ENCODE results near the gene PHRF1.

PHRF1 gene, protein sequence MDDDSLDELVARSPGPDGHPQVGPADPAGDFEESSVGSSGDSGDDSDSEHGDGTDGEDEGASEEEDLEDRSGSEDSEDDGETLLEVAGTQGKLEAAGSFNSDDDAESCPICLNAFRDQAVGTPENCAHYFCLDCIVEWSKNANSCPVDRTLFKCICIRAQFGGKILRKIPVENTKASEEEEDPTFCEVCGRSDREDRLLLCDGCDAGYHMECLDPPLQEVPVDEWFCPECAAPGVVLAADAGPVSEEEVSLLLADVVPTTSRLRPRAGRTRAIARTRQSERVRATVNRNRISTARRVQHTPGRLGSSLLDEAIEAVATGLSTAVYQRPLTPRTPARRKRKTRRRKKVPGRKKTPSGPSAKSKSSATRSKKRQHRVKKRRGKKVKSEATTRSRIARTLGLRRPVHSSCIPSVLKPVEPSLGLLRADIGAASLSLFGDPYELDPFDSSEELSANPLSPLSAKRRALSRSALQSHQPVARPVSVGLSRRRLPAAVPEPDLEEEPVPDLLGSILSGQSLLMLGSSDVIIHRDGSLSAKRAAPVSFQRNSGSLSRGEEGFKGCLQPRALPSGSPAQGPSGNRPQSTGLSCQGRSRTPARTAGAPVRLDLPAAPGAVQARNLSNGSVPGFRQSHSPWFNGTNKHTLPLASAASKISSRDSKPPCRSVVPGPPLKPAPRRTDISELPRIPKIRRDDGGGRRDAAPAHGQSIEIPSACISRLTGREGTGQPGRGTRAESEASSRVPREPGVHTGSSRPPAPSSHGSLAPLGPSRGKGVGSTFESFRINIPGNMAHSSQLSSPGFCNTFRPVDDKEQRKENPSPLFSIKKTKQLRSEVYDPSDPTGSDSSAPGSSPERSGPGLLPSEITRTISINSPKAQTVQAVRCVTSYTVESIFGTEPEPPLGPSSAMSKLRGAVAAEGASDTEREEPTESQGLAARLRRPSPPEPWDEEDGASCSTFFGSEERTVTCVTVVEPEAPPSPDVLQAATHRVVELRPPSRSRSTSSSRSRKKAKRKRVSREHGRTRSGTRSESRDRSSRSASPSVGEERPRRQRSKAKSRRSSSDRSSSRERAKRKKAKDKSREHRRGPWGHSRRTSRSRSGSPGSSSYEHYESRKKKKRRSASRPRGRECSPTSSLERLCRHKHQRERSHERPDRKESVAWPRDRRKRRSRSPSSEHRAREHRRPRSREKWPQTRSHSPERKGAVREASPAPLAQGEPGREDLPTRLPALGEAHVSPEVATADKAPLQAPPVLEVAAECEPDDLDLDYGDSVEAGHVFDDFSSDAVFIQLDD (N-terminal part only)

DNA sequence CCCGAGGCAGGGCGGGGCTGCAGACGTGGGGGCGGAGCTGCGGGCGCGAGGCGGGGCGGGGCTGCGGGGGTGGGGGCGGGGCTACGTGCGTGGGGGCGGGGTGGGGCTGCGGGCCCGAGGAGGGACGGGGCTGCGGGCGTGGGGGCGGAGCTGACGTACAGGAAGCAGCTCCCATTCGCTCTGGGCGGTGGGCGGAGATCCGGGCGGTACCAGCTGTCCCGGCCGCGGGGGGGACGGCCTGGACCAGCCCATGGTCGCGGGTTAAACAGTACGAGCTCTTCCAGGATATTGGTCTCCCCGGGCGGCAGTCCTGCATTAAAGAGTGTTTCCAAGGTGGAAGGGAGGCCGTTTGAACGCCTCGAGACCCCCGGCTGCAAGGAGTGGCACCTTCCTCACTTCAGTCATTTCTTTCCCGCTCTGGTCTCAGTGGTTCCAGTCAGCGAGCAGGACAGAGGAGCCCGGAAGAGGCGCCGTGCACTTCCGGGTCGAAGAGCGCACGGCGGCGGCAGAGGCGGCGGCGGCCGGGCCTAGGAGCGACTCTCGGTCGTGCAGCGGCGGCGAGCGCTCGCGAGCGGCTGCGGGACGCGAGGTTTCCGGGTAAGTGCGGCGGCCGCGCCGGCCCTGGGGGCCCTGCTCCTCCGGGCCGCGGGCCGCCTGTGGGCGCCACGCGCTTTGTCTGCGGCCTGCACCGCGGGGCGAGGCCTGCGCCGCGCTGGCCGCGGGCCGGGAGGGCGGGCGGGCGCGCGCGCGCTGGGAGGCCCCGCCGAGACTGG, at the start of gene PHRF1:
TSS of gene PHRF1 (plus strand) at position 475 of the 773 bp plus-strand sequence. CDS start 5,043 bp downstream, outside the sequence.
- peak; percentile 94 for DNase-seq

DNA sequence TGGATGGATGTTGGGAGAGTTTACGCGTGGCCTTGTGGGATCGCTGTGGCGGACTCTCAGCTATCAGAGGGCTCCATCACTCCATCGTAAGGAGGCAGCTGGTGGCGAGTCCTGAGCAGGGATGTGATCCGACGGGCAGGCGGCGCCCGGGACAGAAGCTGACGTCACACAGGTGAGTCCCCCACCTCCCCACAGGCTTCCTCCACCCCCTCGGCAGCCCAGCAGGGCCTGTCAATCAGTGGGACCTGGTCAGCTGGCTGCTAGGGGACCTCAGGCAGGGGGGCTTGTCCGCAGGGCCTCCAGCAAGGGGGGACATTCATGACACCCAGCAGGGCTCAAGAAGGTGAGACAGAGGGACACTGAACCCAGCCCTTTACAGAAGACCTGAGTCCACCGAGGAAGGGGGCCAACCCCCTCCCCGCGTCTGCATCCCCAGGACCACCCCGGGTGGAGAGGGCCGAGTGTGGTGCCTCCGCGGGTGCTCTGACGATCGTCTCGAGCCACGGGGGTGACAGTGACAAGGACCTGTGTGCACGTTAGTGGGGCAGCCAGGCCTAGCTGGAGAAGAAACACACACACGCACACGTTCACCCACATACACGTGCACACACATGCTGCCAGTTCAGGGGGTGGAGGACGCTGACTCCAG, 48.0 kb upstream of the PHRF1 start:
- DNase-seq, result no peak

DNA sequence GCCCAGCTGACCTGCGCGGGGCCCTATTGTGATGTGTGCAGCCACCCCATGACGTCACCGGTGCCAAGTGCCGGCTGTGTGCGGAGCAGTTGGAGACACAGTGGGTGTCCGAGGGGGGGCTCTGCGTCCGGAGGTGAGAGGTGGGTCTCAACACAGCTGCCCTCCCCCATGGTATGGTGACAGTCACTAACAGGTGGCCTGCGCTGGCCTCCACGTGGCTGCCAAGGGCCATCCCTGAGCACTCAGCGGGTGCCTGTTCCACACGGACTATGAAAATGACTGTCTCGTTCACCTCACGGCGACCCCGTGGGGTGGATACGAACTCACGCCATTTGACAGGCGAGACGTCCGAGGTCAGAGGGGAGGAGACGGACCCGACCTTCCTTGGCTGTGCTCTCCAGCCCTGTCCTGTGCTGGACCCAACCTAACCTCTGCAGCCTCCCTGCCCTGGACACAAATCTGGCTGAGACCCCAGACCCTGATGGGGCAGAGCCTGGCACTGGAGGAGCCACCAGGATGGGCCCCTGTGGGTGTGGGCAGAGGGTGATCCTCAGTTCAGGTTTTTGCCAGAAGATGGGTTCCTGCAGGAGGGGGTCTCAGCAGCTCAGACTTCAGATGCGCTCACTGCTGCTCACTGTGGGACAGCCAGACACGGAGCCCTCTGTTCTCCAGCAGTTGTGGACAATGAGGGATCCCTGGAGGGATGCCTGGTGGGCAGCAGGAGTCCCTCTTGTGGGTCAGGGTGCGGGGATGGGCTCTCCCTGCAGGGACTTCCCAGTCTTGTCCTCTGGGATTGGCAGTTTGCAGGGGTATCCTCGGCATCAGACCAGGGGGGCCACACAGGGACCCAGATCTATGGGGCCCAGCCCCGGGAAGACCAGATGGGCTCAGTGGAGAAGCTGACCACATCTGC, 47.2 kb upstream of the PHRF1 start:
- DNase-seq, result no peak

DNA sequence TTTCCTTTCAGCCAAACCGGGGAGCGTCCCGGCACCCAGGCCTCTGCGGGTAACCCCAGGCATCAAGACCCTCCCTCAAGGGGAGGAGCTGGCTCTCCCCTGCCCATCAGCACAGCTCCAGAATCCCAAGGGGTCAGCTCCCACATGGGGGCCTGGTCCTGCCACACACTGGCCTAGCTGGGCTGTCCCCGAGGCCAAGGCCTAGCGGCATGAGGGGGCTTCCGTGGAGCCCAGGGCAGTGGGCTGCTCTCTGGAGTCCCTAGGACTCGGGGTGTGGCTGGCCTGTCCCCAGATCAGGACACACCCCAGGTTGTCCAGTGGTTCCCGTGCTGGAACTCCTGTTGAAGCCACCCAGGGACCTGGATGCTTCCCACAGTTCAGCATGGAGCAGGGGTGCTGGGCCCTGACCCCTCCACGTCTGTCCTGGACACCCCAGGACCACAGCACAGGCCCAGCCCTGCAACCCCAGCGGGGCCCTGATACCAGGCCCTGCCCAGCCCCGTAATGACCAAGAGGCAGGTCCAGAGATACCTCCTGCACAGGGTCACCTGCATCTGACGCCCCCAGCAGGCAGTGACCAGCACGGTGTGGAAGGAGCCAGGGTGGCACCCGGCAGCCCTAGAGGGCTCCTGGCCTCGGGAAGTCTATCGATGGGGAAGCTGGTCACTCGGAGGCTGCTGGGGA, 46.4 kb upstream of the PHRF1 start:
- DNase-seq, result no peak

DNA sequence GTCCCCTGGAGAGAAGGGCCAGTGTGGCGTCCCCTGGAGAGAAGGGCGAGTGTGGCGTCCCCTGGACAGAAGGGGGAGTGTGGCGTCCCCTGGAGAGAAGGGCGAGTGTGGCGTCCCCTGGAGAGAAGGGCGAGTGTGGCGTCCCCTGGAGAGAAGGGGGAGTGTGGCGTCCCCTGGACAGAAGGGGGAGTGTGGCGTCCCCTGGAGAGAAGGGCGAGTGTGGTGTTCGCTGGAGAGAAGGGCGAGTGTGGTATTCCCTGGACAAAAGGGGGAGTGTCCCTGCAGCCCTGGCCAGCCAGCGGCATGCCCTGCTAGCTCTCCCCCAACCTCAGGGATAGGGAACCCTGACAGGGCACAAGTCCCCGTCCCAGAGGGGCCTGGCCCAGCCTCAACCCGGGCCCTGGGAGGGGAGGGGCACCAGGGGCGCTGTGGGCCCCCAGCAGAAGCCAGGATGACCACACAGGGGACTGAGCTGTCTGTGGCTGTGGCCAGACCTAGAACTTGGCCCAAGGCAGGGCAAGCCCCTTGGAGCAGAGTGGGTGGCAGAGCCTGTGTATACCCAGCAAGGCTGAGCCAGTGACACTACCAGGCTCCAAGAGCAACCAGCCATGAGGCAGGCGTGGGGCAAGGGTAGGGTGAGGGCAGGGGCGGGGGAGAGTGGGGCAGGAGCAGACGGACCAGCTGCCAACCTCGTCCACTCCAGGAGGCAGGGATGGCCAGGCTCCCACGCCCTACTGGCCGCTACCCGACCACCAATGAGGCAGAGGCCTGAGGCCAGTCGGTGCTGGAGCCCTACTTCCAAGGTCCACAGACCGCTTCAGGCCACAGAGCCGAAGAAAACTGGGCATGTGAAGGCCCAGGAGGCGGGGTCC, 45.1 kb upstream of the PHRF1 start:
- no peak for DNase-seq

DNA sequence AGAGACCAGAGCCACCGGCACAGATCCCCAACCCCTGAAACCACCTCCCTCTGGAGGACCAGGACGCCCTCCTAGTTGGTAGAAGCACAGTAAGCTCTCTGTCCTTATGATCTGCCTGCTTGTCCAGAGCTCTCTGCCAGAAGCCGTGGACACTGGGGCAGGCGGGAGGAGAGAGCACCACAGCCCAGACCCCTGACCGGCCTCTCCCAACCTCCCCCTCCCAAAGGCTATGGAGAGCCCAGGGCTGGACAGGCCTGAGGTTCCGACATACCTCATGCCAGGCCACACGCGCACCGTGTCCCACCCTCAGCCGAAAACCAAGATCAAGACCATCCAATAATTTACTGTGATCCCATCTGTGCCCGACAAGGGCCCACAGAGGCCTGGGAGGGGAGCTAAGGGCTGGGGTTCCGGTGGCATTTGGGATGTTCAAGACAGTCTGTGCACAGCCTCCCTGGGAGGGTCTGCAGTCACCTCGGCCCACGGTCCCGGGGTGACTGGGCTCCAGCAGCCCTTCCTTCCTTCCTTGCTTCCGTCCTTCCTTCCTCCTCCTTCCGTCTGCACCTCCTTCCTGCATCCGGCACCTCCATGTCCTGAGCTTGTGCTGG, 44.2 kb upstream of the PHRF1 start:
- no peak for DNase-seq

DNA sequence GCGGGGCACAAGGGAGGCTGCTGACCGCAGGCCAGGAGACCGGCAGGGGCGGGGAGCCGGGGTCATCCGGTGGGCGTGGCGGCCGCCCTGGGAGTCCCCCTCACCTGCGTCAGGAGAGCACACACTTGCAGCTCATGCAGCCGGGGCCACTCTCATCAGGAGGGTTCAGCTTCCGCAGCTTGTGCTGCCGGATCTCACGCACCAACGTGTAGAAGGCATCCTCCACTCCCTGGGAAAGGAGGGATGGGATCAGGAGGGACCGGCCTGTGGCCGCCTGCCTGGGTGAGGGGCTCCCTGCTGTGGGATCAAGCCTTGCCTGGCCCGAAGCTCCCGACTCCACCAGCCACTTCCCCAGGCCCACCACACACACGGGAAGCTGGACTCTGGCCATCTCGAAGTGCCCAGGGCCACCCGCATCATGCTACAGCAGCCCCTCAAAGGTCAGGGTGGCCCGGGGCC, 43.7 kb upstream of the PHRF1 start:
- DNase-seq, result no peak

- no peak for DNase-seq
Observed at GRCh38 chr11:532986-533585, 43.2 kb upstream of the PHRF1 start.

DNA sequence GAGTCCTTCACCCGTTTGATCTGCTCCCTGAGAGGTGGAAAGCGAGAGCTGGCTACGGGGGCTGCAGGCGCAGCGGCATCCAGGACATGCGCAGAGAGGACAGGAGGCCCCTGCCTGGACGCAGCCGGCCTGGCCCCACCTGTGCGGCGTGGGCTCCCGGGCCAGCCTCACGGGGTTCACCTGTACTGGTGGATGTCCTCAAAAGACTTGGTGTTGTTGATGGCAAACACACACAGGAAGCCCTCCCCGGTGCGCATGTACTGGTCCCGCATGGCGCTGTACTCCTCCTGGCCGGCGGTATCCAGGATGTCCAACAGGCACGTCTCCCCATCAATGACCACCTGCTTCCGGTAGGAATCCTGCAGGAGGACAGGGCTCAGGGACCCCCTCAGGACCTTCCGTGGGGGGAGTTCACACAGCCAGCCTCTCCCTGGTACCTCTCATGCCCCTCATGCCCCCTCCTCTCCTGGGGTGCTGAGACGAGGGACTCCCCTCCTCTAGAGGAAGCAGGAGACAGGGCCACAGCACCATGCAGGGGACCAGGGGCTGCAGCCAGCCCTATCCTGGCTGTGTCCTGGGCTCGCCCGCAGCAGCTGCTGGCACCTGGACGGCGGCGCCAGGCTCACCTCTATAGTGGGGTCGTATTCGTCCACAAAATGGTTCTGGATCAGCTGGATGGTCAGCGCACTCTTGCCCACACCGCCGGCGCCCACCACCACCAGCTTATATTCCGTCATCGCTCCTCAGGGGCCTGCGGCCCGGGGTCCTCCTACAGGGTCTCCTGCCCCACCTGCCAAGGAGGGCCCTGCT, 42.5 kb upstream of the PHRF1 start:
- DNase-seq, result no peak

DNA sequence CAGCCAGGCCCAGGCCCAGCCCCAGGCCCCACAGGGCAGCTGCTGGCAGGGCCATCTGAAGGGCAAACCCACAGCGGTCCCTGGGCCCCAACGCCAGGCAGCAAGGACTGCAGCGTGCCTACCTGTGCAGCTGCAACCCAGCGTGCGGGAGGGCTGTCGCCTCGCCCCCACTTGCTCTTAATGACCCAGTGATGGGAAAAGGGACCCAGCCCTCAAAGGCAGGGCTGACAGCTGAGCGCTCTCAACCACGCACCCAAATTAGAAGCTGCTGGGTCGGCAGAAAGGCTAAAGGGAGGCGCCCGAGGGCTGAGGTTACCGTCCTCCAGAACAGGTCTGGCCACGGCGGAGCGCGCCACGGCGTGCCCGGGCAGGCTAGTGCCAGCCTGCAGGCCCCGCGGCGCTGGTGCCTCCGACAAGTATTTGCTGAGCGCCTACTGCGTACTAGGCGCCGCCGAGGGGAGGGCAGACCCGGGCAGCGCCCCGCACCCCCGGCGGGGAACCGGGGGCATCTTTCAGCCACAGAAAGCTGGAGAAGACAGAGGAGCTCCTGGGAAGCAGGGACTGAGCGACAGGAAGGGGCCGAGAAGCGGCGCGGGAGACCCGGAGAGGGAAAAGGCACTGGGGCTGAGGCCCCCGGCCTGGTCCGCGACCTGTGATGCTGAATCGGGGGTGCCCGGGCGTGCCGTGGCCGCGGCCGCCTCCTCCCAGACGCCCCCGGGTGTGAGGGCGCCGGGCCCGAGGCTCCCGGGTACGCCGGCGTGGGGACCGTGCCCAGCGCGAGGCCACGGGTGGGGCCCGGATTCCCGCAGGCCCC, 41.7 kb upstream of the PHRF1 start:
- DNase-seq, result no peak

DNA sequence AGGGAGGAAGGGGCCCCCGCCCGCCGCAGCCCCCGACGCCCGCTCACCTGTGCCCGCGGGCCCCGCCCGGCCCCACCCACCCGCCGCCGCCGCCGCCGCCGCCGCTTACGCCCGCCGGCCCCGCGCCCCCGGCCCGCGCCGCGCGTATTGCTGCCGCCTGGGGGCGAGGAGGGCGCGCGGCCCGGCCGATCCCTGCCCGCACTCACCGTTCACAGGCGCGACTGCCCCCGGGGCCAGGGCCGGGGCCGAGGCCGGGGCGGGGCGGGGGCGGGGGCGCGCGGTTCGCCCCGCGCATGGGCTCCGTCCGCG, 41.1 kb upstream of the PHRF1 start:
- DNase-seq, result no peak

GRCh38 chr11:535519-536454, 40.5 kb upstream of the PHRF1 start, which contains the start of gene HRAS:
Gene HRAS, minus strand, starts transcription at chr11:535576.
- DNase-seq, result peak; percentile 93

- DNase-seq, result peak; percentile 86
Observed at GRCh38 chr11:536841-537621, 39.2 kb upstream of the PHRF1 start, which contains the start of gene LRRC56. Gene LRRC56, plus strand, starts transcription at chr11:537527. Its CDS starts 3,158 bp downstream, at chr11:540685.
